K562 (cell line): ENCODE results near the gene PTCH1. TPM values are rescaled to one million over a fixed set of nuclear protein-coding genes. Genes with fewer than 3 reads are reported as not detected.

Experiments used
- ASH1L ChIP-seq: fragments of 450-650 bp; IDR thresholded peaks from 2 replicates; pipeline ENCODE4 v1.6.1; 2018; ENCODE audit warnings: borderline replicate concordance, mild to moderate bottlenecking, low read depth; ENCODE audit not compliant: partially characterized antibody
- ATF3 ChIP-seq, 2 experiments: fragments of 450-650 bp in 1 of 2; sonication (generic) in 1 of 2; formaldehyde crosslinking in 1 of 2; IDR thresholded peaks in 1 of 2; conservative IDR thresholded peaks in 1 of 2; 2 replicates each; pipeline versions ENCODE4 v1.6.1 to v1.8.1; 2016 to 2023; ENCODE audit warnings: mild to moderate bottlenecking in 2 of 2, moderate library complexity in 2 of 2, inconsistent platforms in 1 of 2, missing genetic modification reagents in 1 of 2
- CAMTA2 ChIP-seq: fragments of 250-450 bp; sonication (Bioruptor Pico); conservative IDR thresholded peaks from 2 replicates; pipeline ENCODE4 v1.5.1; 2022
- ELF2 ChIP-seq: fragments of 250-450 bp; sonication (Bioruptor Pico); IDR thresholded peaks from 2 replicates; pipeline ENCODE4 v1.5.0; 2021; ENCODE audit warnings: mild to moderate bottlenecking
- ESRRA ChIP-seq: fragments of 450-650 bp; IDR thresholded peaks from 2 replicates; pipeline ENCODE4 v1.6.1; 2014; ENCODE audit warnings: low read depth, mild to moderate bottlenecking, moderate library complexity, borderline replicate concordance
- ESRRB ChIP-seq: fragments of 250-450 bp; sonication (Bioruptor Pico); IDR thresholded peaks from 2 replicates; pipeline ENCODE4 v1.5.0; 2020; ENCODE audit warnings: mild to moderate bottlenecking, moderate library complexity, borderline replicate concordance
- FOXM1 ChIP-seq, 2 experiments: fragments of 450-650 bp in 1 of 2; sonication (generic) in 1 of 2; formaldehyde crosslinking in 1 of 2; IDR thresholded peaks; 2 replicates each; pipeline versions ENCODE4 v1.6.1 to v1.9.0; 2017 to 2022; ENCODE audit warnings: low read depth in 2 of 2, mild to moderate bottlenecking in 2 of 2, missing genetic modification reagents in 1 of 2, moderate library complexity in 1 of 2
- HOMEZ ChIP-seq: fragments of 250-450 bp; sonication (Bioruptor Pico); IDR thresholded peaks from 2 replicates; pipeline ENCODE4 v1.4.0; 2020; ENCODE audit warnings: mild to moderate bottlenecking, moderate library complexity
- PHTF2 ChIP-seq: fragments of 250-450 bp; sonication (Bioruptor Pico); IDR thresholded peaks from 2 replicates; pipeline ENCODE4 v1.5.0; 2021; ENCODE audit warnings: mild to moderate bottlenecking
- PRDM10 ChIP-seq: fragments of 450-650 bp; IDR thresholded peaks from 2 replicates; pipeline ENCODE4 v1.6.1; 2018; ENCODE audit not compliant: partially characterized antibody
- SAFB2 ChIP-seq: fragments of 200-400 bp; formaldehyde crosslinking; IDR thresholded peaks from 2 replicates; pipeline ENCODE4 v1.6.1; 2018; ENCODE audit warnings: borderline replicate concordance, low read length, low read depth, moderate library complexity; ENCODE audit not compliant: severe bottlenecking
- TSHZ1 ChIP-seq: fragments of 250-450 bp; sonication (Bioruptor Pico); IDR thresholded peaks from 2 replicates; pipeline ENCODE4 v1.4.0; 2020; ENCODE audit warnings: mild to moderate bottlenecking, moderate library complexity
- ZBTB26 ChIP-seq: fragments of 450-650 bp; formaldehyde crosslinking; IDR thresholded peaks from 2 replicates; pipeline ENCODE4 v1.4.0; 2022; ENCODE audit warnings: missing genetic modification characterization
- ZFX ChIP-seq: sonication (generic); formaldehyde crosslinking; IDR thresholded peaks from 2 replicates; pipeline ENCODE4 v1.8.0; 2022; ENCODE audit warnings: mild to moderate bottlenecking, missing genetic modification reagents, moderate library complexity
- polyA plus RNA-seq, 8 experiments: library from polyadenylated mRNA; depleted of rRNA in 4 of 8; stranded (reverse) in 5 of 8; unstranded in 3 of 8; fragments of >200 nt; fragmentation: Nextera tagmentation in 2 of 8; fragmentation: Illumina TruSeq in 1 of 8; extraction: Ambion mirVana in 2 of 8; extraction: Trizol in 1 of 8; gene quantifications; 2 replicates each; pipeline versions ENCODE4 v1.2.1 to v1.2.3, GENCODE V29; 2011 to 2014; ENCODE audit warnings: inconsistent platforms in 1 of 8, missing spikeins in 1 of 8
- total RNA-seq, 7 experiments: library from RNA; depleted of rRNA in 6 of 7; stranded (reverse); fragments of >200 nt in 6 of 7; fragmentation: Illumina TruSeq in 2 of 7; extraction: Trizol in 2 of 7; gene quantifications; 2 replicates each; pipeline versions ENCODE4 v1.2.1 to v1.2.3, GENCODE V29; 2011 to 2021; ENCODE audit warnings: low replicate concordance in 1 of 7

The PTCH1 gene
- total and polyA plus RNA-seq, 9 of the 15 experiments (the other 6 are each of a cell fraction or from before 2014, with no cell fraction given), result 0.70 to 9.9 (median 3.8) TPM

GRCh38 chr9:95507464-95508241 is 9.1 kb downstream of the PTCH1 start (continued):
- TF ChIP-seq FOXM1 (IDR thresholded peaks at IDR 0.05; ENCODE audit: low read depth) (peak; percentile 58), FOXM1 (CRISPR knock-in tag; IDR thresholded peaks at IDR 0.05; ENCODE audit: low read depth) (no peak), TSHZ1 (no peak), PRDM10 (peak; percentile 84), ESRRA (no peak), ESRRB (CRISPR knock-in tag) (no peak), ATF3 (IDR thresholded peaks at IDR 0.05) (no peak), ATF3 (CRISPR knock-in tag; conservative IDR thresholded peaks at IDR 0.05) (no peak), PHTF2 (no peak), ZBTB26 (CRISPR knock-in tag) (no peak), ASH1L (no peak), ELF2 (peak; percentile 40; the same call in 1 of the 2 replicates), SAFB2 (no peak), ZFX (CRISPR knock-in tag) (no peak), HOMEZ (CRISPR knock-in tag) (no peak), CAMTA2 (CRISPR knock-in tag) (no peak)
